DND-41 (cell line): Measurements from ENCODE around the gene MAST2.

Source experiments
- ATAC-seq: fragments of 200-7000 bp; cut with Tn5 transposase; 3 replicates; pipeline ENCODE4 v1.9.1; 2021; ENCODE audit warnings: low read depth; ENCODE audit not compliant: insufficient read depth
- DNase-seq: peaks from one replicate; pipeline ENCODE4 v3.0.0-alpha.2; 2020
- H2AFZ ChIP-seq: 2 replicates; pipeline ENCODE4 v1.6.0; 2012; ENCODE audit warnings: low read depth, low read length
- H3K27ac ChIP-seq: 2 replicates; pipeline ENCODE4 v1.5.1; 2012; ENCODE audit warnings: low read length, inconsistent platforms
- H3K27me3 ChIP-seq: fragments of 200-600 bp; sonication (generic); 2 replicates; pipeline ENCODE4 v1.6.0; 2012; ENCODE audit warnings: low read length, mild to moderate bottlenecking, inconsistent platforms; ENCODE audit not compliant: insufficient read depth, poor library complexity
- H3K36me3 ChIP-seq: 2 replicates; pipeline ENCODE4 v1.5.1; 2012; ENCODE audit warnings: low read length, inconsistent platforms; ENCODE audit not compliant: insufficient read depth
- H3K4me1 ChIP-seq: 2 replicates; pipeline ENCODE4 v1.5.1; 2012; ENCODE audit warnings: mild to moderate bottlenecking, low read length; ENCODE audit not compliant: insufficient read depth
- H3K4me2 ChIP-seq: 2 replicates; pipeline ENCODE4 v1.6.0; 2012; ENCODE audit warnings: mild to moderate bottlenecking, moderate library complexity, low read length, inconsistent platforms; ENCODE audit not compliant: insufficient read depth
- H3K4me3 ChIP-seq, 2 experiments: fragments of 200-600 bp in 1 of 2; shearing (Covaris generic) in 1 of 2; 2 replicates each; pipeline ENCODE4 v1.5.1; 2012 to 2016; ENCODE audit warnings: inconsistent platforms in 2 of 2, low read length in 2 of 2, mild to moderate bottlenecking in 2 of 2, low read depth in 1 of 2, moderate library complexity in 1 of 2
- H3K79me2 ChIP-seq: 2 replicates; pipeline ENCODE4 v1.6.0; 2012; ENCODE audit warnings: low read length, inconsistent platforms; ENCODE audit not compliant: insufficient read depth
- H3K9ac ChIP-seq: 2 replicates; pipeline ENCODE4 v1.6.0; 2012; ENCODE audit warnings: low read depth, mild to moderate bottlenecking, inconsistent platforms, low read length, moderate library complexity
- H3K9me3 ChIP-seq: 2 replicates; pipeline ENCODE4 v1.5.1; 2012; ENCODE audit warnings: low read length, moderate library complexity, mild to moderate bottlenecking, inconsistent platforms; ENCODE audit not compliant: insufficient read depth, severe bottlenecking
- H4K20me1 ChIP-seq: 2 replicates; pipeline ENCODE4 v1.6.0; 2012; ENCODE audit warnings: low read length; ENCODE audit not compliant: insufficient read depth
- CTCF ChIP-seq: IDR thresholded peaks from 2 replicates; pipeline ENCODE4 v1.5.1; 2012; ENCODE audit warnings: borderline replicate concordance, low read length, moderate library complexity, mild to moderate bottlenecking; ENCODE audit not compliant: poor library complexity, severe bottlenecking; ENCODE audit errors: extremely low read depth
- EZH2 ChIP-seq: IDR thresholded peaks from 3 replicates; pipeline ENCODE4 v1.6.1; 2012; ENCODE audit warnings: borderline replicate concordance, low read depth, mild to moderate bottlenecking, moderate library complexity, low read length, inconsistent platforms; ENCODE audit not compliant: severe bottlenecking

MAST2 gene

GRCh38 chr1:45789601-45790000, 13.8 kb upstream of the MAST2 start:
- ATAC-seq (no peak), DNase-seq (no peak)
- H3K27ac ChIP-seq = no peak overlapping the region
- H3K27me3 ChIP-seq = peaks cover 4% of the 10 kb centered on the region
- no peaks in the 10 kb centered on the region for H3K9me3 ChIP-seq
- H3K9ac ChIP-seq = no peak overlapping the region
- no peaks in the 10 kb centered on the region for H3K79me2 ChIP-seq
- no peak overlapping the region for H3K4me3 ChIP-seq
- H3K4me1 ChIP-seq = peaks cover 21% of the 10 kb centered on the region
- H2AFZ ChIP-seq = no peak overlapping the region
- H4K20me1 ChIP-seq = no peaks in the 10 kb centered on the region; the same call in 1 of the 2 replicates
- TF ChIP-seq CTCF = no peak
- TF ChIP-seq EZH2 = no peak
- H3K4me2 ChIP-seq = no peak overlapping the region
- H3K36me3 ChIP-seq = no peaks in the 10 kb centered on the region

- Histone ChIP-seq H3K9ac (no peak overlapping the region), H2AFZ (no peak overlapping the region), H3K4me1 (no peaks in the 10 kb centered on the region), H3K27me3 (no peaks in the 10 kb centered on the region), H3K4me2 (no peak overlapping the region), H3K79me2 (no peaks in the 10 kb centered on the region), H4K20me1 (no peaks in the 10 kb centered on the region), H3K9me3 (no peaks in the 10 kb centered on the region), H3K4me3 (no peak overlapping the region), H3K36me3 (no peaks in the 10 kb centered on the region), H3K27ac (no peak overlapping the region)
- DNase-seq = no peak
- ATAC-seq = no peak
- TF ChIP-seq CTCF (no peak), EZH2 (no peak)
These were observed 10.7 kb upstream of the MAST2 start for GRCh38 chr1:45792744-45793143.

GRCh38 chr1:45793942-45794604, 9.3 kb upstream of the MAST2 start:
- no peak for DNase-seq

More at GRCh38 chr1:45793942-45794604, 9.3 kb upstream of the MAST2 start:
- H3K4me1 ChIP-seq = no peaks in the 10 kb centered on the region
- H3K27ac ChIP-seq = no peak overlapping the region
- no peak overlapping the region for H2AFZ ChIP-seq
- TF ChIP-seq EZH2 = no peak
- TF ChIP-seq CTCF = no peak
- H3K9ac ChIP-seq = no peak overlapping the region
- H3K9me3 ChIP-seq = no peaks in the 10 kb centered on the region
- no peak for ATAC-seq
- H3K79me2 ChIP-seq = no peaks in the 10 kb centered on the region
- H3K36me3 ChIP-seq = no peaks in the 10 kb centered on the region
- no peak overlapping the region for H3K4me3 ChIP-seq
- no peaks in the 10 kb centered on the region for H3K27me3 ChIP-seq
- no peaks in the 10 kb centered on the region for H4K20me1 ChIP-seq
- no peak overlapping the region for H3K4me2 ChIP-seq
